ENCODE results near the gene CFAP54. TPM values are rescaled to one million over a fixed set of nuclear protein-coding genes. Genes with fewer than 3 reads are reported as not detected.
"Not testable (repeated sequence)": the region's sequence is repeated elsewhere in the genome, so short reads cannot be mapped to it uniquely, and the experiment has no call there.

The CFAP54 gene
- total and polyA plus RNA-seq, 2 experiments from 2014 or later = 0.07 to 0.76 TPM

DNA sequence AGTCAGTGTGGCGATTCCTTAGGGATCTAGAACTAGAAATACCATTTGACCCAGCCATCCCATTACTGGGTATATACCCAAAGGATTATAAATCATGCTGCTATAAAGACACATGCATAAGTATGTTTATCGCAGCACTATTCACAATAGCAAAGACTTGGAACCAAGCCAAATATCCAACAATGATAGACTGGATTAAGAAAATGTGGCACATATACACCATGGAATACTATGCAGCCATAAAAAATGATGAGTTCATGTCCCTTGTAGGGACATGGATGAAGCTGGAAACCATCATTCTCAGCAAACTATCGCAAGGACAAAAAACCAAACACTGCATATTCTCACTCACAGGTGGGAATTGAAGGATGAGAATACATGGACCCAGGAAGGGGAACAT is 186.1 kb downstream of the CFAP54 start:
- not testable (repeated sequence) for H3K36me3 Mint-ChIP-seq (ENCODE audit: low read depth); H3K4me3 Mint-ChIP-seq; H3K27me3 Mint-ChIP-seq (ENCODE audit: insufficient read depth, low read depth, poor library complexity)

GRCh38 chr12:96677363-96677762 is 188.0 kb downstream of the CFAP54 start:
- no peak for DNase-seq (ENCODE audit: low spot score)
- no peak overlapping the region for H2AFZ ChIP-seq
- no peaks in the 10 kb centered on the region for H3K36me3 ChIP-seq (ENCODE audit: insufficient read depth)
- no peaks in the 10 kb centered on the region for H3K4me1 Mint-ChIP-seq
- H4K20me1 ChIP-seq (replicated peaks; ENCODE audit: insufficient read depth) = no peaks in the 10 kb centered on the region
- TF ChIP-seq JUNB (IDR thresholded peaks at IDR 0.05; ENCODE audit: unreplicated experiment) = no peak
- no peak for TF ChIP-seq POLR2AphosphoS5 (IDR thresholded peaks at IDR 0.05; ENCODE audit: low read depth)
- TF ChIP-seq CREB1 (CRISPR knock-in tag; IDR thresholded peaks at IDR 0.05; ENCODE audit: low read depth) = no peak
- TF ChIP-seq ZNF114 (CRISPR knock-in tag; IDR thresholded peaks at IDR 0.05) = no peak
- TF ChIP-seq, protein P1, sequence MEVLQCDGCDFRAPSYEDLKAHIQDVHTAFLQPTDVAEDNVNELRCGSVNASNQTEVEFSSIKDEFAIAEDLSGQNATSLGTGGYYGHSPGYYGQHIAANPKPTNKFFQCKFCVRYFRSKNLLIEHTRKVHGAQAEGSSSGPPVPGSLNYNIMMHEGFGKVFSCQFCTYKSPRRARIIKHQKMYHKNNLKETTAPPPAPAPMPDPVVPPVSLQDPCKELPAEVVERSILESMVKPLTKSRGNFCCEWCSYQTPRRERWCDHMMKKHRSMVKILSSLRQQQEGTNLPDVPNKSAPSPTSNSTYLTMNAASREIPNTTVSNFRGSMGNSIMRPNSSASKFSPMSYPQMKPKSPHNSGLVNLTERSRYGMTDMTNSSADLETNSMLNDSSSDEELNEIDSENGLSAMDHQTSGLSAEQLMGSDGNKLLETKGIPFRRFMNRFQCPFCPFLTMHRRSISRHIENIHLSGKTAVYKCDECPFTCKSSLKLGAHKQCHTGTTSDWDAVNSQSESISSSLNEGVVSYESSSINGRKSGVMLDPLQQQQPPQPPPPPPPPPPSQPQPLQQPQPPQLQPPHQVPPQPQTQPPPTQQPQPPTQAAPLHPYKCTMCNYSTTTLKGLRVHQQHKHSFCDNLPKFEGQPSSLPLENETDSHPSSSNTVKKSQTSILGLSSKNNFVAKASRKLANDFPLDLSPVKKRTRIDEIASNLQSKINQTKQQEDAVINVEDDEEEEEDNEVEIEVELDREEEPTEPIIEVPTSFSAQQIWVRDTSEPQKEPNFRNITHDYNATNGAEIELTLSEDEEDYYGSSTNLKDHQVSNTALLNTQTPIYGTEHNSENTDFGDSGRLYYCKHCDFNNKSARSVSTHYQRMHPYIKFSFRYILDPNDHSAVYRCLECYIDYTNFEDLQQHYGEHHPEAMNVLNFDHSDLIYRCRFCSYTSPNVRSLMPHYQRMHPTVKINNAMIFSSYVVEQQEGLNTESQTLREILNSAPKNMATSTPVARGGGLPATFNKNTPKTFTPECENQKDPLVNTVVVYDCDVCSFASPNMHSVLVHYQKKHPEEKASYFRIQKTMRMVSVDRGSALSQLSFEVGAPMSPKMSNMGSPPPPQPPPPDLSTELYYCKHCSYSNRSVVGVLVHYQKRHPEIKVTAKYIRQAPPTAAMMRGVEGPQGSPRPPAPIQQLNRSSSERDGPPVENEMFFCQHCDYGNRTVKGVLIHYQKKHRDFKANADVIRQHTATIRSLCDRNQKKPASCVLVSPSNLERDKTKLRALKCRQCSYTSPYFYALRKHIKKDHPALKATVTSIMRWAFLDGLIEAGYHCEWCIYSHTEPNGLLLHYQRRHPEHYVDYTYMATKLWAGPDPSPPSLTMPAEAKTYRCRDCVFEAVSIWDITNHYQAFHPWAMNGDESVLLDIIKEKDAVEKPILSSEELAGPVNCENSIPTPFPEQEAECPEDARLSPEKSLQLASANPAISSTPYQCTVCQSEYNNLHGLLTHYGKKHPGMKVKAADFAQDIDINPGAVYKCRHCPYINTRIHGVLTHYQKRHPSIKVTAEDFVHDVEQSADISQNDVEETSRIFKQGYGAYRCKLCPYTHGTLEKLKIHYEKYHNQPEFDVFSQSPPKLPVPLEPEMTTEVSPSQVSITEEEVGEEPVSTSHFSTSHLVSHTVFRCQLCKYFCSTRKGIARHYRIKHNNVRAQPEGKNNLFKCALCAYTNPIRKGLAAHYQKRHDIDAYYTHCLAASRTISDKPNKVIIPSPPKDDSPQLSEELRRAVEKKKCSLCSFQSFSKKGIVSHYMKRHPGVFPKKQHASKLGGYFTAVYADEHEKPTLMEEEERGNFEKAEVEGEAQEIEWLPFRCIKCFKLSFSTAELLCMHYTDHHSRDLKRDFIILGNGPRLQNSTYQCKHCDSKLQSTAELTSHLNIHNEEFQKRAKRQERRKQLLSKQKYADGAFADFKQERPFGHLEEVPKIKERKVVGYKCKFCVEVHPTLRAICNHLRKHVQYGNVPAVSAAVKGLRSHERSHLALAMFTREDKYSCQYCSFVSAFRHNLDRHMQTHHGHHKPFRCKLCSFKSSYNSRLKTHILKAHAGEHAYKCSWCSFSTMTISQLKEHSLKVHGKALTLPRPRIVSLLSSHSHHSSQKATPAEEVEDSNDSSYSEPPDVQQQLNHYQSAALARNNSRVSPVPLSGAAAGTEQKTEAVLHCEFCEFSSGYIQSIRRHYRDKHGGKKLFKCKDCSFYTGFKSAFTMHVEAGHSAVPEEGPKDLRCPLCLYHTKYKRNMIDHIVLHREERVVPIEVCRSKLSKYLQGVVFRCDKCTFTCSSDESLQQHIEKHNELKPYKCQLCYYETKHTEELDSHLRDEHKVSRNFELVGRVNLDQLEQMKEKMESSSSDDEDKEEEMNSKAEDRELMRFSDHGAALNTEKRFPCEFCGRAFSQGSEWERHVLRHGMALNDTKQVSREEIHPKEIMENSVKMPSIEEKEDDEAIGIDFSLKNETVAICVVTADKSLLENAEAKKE (CRISPR knock-in tag; IDR thresholded peaks at IDR 0.05) = no peak
- TF ChIP-seq STAT1 (IDR thresholded peaks at IDR 0.05; ENCODE audit: unreplicated experiment) = no peak
- TF ChIP-seq, protein P2, sequence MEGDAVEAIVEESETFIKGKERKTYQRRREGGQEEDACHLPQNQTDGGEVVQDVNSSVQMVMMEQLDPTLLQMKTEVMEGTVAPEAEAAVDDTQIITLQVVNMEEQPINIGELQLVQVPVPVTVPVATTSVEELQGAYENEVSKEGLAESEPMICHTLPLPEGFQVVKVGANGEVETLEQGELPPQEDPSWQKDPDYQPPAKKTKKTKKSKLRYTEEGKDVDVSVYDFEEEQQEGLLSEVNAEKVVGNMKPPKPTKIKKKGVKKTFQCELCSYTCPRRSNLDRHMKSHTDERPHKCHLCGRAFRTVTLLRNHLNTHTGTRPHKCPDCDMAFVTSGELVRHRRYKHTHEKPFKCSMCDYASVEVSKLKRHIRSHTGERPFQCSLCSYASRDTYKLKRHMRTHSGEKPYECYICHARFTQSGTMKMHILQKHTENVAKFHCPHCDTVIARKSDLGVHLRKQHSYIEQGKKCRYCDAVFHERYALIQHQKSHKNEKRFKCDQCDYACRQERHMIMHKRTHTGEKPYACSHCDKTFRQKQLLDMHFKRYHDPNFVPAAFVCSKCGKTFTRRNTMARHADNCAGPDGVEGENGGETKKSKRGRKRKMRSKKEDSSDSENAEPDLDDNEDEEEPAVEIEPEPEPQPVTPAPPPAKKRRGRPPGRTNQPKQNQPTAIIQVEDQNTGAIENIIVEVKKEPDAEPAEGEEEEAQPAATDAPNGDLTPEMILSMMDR (conservative IDR thresholded peaks at IDR 0.05; ENCODE audit: low read depth in 2 of 2) = no peak
- TF ChIP-seq, protein P3, sequence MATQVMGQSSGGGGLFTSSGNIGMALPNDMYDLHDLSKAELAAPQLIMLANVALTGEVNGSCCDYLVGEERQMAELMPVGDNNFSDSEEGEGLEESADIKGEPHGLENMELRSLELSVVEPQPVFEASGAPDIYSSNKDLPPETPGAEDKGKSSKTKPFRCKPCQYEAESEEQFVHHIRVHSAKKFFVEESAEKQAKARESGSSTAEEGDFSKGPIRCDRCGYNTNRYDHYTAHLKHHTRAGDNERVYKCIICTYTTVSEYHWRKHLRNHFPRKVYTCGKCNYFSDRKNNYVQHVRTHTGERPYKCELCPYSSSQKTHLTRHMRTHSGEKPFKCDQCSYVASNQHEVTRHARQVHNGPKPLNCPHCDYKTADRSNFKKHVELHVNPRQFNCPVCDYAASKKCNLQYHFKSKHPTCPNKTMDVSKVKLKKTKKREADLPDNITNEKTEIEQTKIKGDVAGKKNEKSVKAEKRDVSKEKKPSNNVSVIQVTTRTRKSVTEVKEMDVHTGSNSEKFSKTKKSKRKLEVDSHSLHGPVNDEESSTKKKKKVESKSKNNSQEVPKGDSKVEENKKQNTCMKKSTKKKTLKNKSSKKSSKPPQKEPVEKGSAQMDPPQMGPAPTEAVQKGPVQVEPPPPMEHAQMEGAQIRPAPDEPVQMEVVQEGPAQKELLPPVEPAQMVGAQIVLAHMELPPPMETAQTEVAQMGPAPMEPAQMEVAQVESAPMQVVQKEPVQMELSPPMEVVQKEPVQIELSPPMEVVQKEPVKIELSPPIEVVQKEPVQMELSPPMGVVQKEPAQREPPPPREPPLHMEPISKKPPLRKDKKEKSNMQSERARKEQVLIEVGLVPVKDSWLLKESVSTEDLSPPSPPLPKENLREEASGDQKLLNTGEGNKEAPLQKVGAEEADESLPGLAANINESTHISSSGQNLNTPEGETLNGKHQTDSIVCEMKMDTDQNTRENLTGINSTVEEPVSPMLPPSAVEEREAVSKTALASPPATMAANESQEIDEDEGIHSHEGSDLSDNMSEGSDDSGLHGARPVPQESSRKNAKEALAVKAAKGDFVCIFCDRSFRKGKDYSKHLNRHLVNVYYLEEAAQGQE (IDR thresholded peaks at IDR 0.05; ENCODE audit: unreplicated experiment) = no peak
- TF ChIP-seq NANOG (IDR thresholded peaks at IDR 0.05; ENCODE audit: borderline replicate concordance) = no peak
- ATAC-seq = no peak
- H3K27ac Mint-ChIP-seq = no peak overlapping the region
- no peaks in the 10 kb centered on the region for H3K79me2 ChIP-seq (replicated peaks; ENCODE audit: insufficient read depth)
- no peaks in the 10 kb centered on the region for H3K9me2 ChIP-seq (ENCODE audit: insufficient read depth)
- H3K27me3 Mint-ChIP-seq (ENCODE audit: insufficient read depth, low read depth, poor library complexity) = no peaks in the 10 kb centered on the region
- no peak overlapping the region for H3K4me2 ChIP-seq
- H3K4me3 Mint-ChIP-seq = no peak overlapping the region
- no peak overlapping the region for H3K27ac ChIP-seq (ENCODE audit: low read depth)
- H3K4me1 ChIP-seq (ENCODE audit: insufficient read depth) = no peaks in the 10 kb centered on the region
- H3K36me3 Mint-ChIP-seq (ENCODE audit: low read depth) = no peaks in the 10 kb centered on the region
- H3K27me3 ChIP-seq (ENCODE audit: insufficient read depth) = no peaks in the 10 kb centered on the region
- no peaks in the 10 kb centered on the region for H3K9me3 Mint-ChIP-seq
- no peak overlapping the region for H3K4me3 ChIP-seq
- H3F3A ChIP-seq (replicated peaks; ENCODE audit: low read depth) = no peaks in the 10 kb centered on the region

More for the DNA sequence above, 186.1 kb downstream of the CFAP54 start:
- H4K20me1 ChIP-seq (replicated peaks; ENCODE audit: insufficient read depth); H3K27ac ChIP-seq (ENCODE audit: low read depth); H3K27me3 ChIP-seq (ENCODE audit: insufficient read depth); H3K27ac Mint-ChIP-seq; H2AFZ ChIP-seq; H3K79me2 ChIP-seq (replicated peaks; ENCODE audit: insufficient read depth); ATAC-seq; H3K4me1 Mint-ChIP-seq; H3K4me3 ChIP-seq; H3K36me3 ChIP-seq (ENCODE audit: insufficient read depth); H3F3A ChIP-seq (replicated peaks; ENCODE audit: low read depth); H3K4me1 ChIP-seq (ENCODE audit: insufficient read depth); DNase-seq (ENCODE audit: low spot score); H3K9me2 ChIP-seq (ENCODE audit: insufficient read depth); H3K4me2 ChIP-seq; H3K9me3 Mint-ChIP-seq: not testable (repeated sequence)
